Hypothalamus (tissue), 51 donors: ENCODE results near the gene F7.
"Not testable (repeated sequence)": the region's sequence is repeated elsewhere in the genome, so short reads cannot be mapped to it uniquely, and the experiment has no call there.

Experiments
- DNase-seq, 51 donors: peaks; one replicate each; lab custom pipeline; 2025; lab: John Stamatoyannopoulos, UW

The F7 gene

DNA sequence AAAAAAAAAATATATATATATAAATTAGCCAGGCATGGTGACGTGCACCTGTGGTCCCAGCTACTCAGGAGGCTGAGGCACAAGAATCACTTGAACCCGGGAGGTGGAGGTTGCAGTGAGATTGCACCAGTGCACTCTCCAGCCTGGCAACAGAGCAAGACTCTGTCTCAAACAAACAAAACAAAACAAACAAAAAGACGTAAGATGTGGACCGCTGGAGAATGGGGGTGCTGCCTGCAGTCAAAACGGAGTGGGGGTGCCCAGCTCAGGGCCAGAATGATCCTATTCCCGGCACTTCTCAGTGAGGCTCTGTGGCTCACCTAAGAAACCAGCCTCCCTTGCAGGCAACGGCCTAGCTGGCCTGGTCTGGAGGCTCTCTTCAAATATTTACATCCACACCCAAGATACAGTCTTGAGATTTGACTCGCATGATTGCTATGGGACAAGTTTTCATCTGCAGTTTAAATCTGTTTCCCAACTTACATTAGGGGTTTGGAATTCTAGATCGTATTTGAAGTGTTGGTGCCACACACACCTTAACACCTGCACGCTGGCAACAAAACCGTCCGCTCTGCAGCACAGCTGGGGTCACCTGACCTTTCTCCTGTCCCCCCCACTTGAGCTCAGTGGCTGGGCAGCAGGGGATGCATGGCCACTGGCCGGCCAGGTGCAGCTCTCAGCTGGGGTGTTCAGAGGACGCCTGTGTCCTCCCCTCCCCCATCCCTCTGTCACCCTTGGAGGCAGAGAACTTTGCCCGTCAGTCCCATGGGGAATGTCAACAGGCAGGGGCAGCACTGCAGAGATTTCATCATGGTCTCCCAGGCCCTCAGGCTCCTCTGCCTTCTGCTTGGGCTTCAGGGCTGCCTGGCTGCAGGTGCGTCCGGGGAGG, at the start of gene F7:
TSS of gene F7 (plus strand) at position 760 of the 889 bp plus-strand sequence. CDS start at position 811, 51 bp downstream.
- no peak for DNase-seq

DNA sequence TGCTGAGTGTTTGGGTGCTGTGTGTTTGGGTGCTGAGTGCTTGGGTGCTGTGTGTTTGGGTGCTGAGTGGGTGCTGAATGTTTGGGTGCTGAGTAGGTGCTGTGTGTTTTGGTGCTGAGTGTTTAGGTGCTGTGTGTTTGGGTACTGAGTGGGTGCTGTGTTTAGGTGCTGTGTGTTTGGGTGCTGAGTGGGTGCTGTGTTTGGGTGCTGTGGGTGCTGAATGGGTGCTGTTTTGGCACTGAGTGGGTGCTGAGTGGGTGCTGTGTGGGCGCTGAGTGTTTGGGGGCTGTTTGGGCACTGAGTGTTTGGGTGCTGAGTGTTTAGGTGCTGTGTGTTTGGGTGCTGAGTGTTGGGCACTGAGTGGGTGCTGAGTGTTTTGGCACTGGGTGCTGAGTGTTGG, 48.5 kb upstream of the F7 start:
- DNase-seq: no peak

DNA sequence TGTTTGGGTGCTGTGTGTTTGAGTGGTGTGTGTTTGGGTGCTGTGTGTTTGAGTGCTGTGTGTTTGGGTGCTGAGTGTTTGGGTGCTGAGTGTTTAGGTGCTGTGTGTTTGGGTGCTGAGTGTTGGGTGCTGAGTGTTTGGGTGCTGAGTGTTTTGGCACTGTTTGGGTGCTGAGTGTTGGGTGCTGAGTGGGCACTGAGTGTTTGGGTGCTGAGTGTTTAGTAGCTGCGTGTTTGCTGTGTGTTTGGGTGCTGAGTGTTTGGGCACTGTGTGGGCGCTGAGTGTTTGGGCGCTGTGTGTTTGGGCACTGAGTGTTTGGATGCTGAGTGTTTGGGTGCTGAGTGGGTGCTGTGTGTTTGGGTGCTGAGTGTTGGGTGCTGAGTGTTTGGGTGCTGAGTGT, 48.0 kb upstream of the F7 start:
- not testable (repeated sequence) for DNase-seq

DNA sequence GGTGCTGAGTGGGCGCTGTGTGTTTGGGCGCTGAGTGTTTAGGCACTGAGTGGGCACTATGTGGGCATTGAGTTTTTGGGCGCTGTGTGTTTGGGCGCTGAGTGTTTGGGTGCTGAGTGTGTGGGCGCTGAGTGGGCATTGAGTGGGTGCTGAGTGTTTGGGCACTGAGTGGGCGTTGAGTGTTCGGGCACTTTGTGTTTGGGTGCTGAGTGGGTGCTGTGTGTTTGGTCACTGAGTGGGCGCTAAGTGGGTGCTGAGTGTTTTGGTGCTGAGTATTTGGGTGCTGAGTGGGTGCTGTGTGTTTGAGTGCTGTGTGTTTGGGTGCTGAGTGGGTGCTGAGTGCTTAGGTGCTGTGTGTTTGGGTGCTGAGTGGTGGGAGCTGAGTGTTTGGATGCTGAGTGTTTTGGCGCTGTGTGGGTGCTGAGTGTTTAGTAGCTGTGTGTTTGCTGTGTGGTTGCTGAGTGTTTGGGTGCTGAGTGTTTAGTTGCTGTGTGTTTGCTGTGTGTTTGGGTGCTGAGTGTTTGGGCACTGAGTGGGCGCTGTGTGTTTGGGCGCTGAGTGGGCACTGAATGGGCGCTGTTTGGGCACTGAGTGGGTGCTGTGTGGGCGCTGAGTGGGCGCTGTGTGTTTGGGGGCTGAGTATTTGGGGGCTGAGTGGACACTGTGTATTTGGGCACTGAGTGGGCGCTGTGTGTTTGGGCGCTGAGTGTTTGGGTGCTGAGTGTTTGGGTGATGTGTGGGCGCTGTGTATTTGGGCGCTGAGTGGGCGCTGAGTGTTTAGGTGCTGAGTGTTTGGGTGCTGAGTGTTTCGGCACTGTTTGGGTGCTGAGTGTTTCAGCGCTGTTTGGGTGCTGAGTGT, 47.2 kb upstream of the F7 start:
- no peak for DNase-seq

DNA sequence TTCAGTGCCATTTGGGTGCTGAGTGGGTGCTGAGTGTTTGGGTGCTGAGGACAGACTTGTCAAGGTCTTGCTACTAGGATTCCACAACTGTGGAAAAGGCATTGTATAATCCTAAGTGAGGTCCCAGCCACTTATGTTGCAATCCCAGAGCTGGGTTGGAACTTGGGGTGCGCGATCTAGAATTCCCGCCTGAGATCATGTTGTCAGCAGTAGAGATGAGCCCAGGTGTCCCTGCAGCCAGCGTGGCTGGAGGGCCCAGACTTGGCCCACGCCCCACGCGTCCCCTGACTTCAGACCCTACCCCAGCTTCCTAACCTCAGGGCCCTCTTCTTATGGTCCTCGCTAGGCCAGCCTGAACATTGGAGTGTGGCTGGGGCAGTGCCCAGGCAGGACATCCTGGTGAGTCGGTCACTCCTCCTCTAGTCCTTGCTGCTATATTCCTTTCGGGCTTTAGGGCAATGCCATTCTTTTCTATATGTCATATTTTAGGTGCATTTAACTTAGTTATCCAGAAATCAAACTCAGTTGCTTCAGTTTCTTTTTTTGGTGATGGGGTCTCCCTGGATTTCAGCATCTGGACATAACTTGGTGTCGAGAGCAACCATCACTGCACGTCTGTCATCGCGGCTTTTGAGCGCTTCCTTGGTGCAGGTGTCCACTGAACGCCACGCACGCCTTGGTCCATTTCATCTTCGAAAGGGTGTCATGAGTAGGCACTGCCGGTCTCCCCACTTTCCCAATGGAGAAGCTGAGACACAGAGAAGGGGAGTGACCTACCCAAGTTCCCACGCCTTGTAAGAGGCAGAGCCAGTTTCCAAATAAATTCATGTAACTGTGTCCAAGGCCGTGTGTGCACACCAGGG, 46.4 kb upstream of the F7 start:
- DNase-seq: no peak

DNA sequence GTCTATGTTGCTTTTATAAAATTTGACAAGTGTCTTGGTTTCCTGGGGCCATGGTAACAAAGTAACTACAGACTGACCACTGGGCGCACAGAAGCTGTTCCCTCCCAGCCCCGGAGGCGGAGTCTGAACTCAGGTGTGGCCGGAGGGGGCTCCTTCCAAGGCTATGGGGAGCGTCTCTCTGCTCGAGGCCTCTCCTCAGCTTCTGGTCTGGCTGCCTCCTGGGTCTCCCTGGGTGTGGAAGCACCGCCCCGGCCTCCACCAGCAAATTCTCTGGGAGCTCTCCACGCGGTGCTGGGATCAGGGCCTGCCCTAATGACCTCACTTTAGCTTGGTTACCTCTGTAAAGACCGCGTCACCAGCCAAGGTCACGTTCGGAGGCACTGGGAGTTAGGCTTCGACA, 45.7 kb upstream of the F7 start:
- DNase-seq: no peak

DNA sequence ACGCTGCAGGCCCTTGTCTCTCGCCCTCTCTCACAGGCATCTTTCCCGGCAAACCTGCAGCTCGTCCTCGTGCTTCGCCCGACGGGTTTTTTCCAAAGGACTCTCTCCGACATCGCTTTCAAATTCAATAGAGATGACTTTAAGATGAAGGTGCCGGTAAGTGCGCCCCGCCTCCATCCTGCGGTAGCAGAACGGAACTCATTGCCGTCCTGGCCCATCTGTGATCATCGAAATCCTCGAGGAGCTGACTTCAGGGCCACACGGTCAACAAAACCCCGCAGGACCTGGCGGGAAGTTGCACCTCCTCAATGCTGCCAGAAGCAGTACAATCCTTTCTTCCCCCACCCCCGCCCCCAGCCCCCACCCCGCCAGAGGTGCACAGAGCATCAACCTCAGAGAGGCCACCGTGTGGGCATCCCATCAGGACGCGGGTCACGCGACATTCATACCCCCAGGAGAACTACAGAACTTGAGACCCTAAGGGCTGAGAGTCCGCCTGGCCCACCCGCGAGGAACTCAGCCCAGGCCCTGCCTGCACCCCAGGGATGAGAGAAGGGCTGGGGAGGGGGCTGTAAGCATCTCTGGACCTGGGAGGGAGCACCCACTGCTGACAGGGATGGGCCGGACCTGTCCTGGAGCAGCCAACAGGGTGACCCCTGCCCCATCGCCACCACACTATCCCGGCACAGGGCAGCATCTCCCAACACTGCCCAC, 44.9 kb upstream of the F7 start:
- DNase-seq: no peak

DNA sequence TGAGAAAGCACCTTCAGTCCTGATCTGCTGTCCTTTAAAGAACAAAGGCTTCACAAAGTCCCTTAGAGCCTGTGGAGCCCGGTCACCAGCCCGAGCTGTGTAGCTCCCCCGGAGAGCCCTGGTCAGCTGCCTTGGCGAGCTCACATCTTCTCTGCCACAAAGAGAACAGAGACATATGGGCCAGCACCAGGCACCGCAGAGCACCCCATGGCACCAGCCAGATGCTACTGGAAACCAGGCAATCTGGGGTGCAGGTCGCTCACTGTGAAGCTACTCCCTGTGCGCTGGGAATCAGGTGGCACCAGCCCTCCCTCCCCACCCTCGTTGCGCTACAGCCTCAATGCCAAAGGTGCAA, 44.3 kb upstream of the F7 start:
- DNase-seq: peak in 20 of 51 donors; percentile 18 to 84 (median 52)

DNA sequence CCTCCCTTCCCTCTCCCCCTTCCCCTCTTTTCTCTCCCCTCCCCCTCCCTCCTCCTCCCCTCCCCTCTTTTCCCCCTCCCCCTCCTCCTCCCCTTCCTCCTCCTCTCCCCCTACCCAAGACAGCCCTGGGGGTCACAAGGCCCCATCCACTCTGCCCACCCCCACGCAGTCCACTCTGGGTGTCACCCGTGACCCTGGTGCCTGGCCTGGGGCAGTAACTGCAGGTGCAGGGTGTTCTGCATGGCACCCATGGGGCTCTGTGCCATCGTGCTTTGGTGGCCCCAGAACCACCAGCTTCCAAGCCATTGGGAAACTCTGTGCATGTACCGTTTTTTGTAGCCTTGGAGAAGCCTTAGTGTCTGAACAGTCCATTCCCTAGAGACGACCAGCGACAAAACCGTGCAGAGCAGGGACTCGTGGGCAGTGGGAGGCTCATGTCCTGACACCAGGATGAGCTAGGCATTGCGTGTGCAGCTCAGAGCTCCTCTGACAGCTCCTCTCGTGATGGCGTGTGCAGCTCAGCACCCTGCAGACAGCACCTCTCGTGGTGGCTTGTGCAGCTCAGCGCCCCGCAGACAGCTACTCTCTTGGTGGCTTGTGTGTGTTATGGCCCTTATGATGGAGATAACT, 43.7 kb upstream of the F7 start:
- no peak for DNase-seq

DNA sequence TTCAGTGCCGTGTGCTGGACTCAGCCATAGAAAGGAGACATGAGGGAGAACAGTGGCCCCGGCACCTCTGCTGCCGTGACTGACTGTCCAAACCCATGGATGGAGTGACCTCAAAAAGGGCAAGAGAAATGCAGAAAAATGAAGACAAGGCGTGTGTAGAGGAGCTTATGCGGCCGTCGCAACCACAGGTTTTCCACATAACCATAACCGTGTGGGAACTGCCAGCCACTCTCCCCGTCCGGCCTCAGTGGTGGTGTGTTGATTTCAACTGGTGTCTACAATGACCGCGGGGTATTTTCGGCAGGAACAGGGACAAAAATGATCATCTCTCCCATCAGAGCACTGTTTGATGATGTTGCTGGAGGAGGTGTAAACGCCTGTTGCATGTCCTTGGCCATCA, 42.9 kb upstream of the F7 start:
- no peak for DNase-seq

DNA sequence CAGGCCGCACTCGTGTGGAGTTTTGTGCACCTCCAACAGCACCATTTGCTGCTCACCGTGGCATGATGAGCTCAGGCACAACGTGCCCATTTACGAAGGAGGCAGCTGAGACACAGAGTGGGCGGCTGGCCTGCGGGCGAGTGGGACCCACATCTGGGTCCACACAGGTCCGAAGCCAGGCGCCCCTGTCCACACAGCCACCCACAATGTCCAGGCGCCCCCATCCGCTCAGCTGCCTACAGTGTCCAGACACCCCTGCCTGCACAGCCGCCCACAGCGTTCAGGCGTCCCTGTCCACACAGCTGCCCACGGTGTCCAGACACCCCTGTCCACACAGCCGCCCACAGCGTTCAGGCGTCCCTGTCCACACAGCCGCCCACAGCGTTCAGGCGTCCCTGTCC, 42.5 kb upstream of the F7 start:
- no peak for DNase-seq

DNA sequence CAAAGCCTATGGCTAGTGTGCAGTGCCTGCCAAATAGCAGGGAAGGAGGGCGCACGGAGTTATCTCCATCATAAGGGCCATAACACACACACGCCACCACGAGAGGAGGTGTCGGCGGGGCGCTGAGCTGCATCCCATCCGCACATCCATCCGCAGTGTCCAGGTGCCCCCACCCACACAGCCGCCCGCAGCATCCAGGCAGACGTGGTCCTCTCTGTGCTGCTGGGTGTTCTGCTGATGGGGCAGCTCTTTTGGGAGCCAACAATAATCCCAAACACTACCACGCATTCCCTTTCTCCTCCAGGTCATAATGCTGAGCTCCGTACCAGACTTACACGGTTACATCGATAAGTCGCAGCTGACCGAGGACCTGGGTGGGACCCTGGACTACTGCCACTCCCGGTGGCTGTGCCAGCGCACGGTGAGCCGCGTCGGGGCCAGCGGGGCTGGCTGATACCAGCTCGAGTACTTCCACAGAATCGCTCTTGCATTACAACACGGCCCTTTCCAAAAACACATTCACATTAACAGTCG, 41.5 kb upstream of the F7 start:
- no peak for DNase-seq

DNA sequence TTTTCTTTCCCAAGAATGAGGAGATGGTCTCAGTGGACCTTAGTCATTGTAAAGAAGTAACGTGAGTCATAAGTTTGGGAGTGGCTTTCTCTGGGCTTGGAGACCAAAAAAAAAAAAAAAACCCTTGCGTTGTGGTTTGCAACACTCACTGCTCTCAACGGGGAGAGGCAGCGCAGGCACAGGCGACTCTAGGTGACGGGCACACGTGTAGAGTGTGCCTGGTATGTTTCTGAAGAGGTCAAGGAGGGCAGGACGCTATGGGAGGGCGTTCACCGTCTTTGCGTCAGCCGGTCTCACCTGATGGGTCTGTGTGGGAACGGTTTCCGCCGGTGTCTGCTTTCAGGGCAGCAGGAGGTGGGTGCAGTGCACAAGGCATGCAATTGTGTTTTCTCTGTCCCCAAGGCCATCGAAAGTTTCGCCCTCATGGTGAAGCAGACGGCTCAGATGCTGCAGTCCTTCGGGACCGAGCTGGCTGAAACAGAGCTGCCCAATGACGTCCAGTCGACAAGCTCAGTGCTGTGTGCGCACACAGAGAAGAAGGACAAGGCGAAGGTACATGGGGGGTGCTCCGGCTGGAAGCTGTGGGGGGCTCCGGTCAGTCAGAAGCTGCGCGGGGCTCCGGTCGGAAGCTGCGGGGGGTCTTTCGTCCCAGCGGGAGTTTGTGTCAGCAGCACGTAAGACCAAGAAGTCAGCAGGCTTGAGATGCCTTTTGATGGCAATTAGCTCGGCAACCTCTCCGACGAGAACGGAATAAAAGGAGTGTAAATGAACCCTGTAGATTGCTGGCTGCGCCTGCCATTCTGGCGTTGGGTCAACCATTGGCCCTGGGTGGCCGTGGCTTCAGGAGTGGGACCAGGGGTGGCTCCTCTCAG, 40.8 kb upstream of the F7 start:
- no peak for DNase-seq

DNA sequence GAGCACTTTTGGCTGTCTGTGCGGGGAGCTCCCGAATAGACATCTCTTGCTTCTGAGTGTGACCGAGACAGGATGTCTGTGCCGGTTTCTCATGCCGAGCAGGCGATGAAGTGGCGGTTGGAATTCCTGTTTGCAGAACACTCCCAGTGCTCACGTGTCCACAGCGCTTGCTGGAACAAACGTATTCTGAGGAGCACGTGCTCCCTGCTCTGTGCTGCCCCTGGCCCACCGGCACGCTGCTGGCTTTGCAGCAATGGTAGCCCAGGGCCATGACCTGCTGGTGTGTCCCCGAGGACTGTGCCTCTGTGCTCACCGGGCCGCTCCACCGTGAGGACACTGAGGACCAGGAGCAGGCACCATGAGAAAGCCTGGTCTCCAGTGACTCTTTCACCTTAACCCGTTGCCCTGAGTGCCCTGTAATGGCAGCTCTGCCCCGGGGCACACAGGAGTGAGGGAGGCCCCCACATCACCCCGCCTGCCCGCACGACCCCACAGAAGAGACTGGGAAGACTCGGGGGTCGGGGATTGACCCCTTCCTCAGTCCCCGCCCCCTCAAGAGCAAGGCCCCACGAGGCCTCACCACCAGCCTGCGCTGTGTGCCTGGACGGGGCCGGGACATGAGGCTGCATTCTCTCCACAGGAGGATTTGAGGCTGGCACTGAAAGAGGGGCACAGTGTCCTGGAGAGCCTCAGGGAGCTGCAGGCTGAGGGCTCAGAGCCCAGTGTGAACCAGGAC, 40.0 kb upstream of the F7 start:
- no peak for DNase-seq

DNA sequence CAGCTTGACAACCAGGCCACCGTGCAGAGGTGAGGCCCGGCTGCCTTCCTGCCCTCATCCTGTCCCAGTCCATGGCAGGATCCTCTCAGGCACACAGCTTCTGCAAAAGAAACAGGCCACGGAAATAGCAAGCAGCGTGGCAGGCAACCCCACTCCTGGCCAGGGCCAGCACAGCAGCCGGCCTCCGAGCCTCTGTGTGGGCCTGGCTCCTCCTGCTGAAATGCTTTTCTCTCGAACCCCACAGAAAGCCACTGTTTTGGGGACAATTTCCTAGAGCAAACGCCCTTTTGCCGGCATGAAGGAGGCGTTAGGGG, 39.5 kb upstream of the F7 start:
- DNase-seq: no peak

DNA sequence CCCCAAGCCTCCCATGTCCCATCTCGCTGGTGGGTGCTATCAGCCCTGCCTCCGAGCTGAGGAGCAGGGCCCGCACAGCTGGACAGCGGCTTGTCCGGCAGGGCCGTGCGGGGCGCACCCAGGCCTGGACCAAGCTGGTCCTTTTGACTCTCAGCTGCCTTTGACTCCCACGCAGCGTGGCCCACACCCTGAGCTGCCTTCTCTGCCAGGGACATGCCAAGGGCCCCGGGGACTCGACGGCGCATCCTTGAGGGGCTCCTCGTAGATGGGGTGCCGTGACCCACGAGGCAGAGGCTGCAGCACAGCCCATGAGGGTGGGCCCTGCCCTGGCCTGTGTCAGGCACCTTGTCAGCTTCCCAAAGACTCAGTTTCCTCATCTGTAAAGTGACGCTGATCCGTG, 38.8 kb upstream of the F7 start:
- no peak for DNase-seq

DNA sequence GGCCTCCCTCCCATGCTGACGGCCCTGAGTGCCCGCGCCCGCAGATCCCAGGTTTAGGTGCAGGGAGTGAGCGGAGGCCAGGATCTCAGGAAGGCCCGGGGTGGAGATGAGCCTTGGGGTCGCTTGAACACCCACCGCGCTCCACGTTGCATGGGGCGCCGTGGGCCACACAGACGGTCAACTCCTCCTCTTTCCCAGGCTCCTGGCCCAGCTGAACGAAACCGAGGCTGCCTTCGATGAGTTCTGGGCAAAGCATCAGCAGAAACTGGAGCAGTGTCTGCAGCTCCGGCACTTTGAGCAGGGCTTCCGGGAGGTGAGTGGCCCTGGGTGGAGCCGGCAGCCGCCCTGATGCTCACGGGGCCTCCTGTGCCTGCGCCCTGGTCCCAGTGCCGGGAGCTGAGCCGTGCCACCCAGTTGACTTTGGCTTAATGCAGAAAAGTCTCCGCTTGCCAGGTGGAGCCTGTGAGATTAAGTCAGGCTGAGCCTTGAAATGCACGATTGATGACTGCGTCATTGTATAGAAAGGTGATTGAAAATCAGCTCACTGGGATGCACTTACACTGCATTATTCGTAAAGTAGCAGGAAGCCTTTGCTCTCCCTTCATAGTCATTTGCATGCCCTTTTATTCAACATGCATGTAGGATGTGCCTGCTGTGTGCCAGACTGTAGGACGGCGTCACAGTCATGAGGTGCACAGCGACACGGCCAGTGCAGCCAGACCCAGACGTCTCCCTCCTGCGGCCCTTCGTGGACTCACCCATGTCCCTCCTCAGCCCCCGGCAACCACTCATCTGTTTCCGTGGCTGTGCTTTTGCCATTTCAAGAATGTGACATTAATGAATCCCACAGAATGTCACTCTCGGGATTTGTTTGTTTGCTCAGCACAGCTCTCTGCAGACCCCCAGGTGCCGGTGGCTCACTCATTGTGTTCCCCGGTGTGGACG, 35.5 kb upstream of the F7 start:
- DNase-seq: peak in 1 of 51 donors; percentile 37
